AG10803 (cell line): ENCODE data around the gene ZNF827.

Experiments
- DNase-seq: peaks from one replicate; pipeline ENCODE4 v3.0.0; 2010; ENCODE audit warnings: low read depth
- H3K4me3 ChIP-seq: 2 replicates; pipeline ENCODE4 v1.5.1; 2011; ENCODE audit warnings: mild to moderate bottlenecking, low read length, control low read depth
- TF ChIP-seq, protein P1 (sequence below): conservative IDR thresholded peaks from 2 replicates; pipeline ENCODE4 v1.5.1; 2011; ENCODE audit warnings: mild to moderate bottlenecking, low read length, control low read depth, inconsistent platforms

ZNF827 gene

DNA sequence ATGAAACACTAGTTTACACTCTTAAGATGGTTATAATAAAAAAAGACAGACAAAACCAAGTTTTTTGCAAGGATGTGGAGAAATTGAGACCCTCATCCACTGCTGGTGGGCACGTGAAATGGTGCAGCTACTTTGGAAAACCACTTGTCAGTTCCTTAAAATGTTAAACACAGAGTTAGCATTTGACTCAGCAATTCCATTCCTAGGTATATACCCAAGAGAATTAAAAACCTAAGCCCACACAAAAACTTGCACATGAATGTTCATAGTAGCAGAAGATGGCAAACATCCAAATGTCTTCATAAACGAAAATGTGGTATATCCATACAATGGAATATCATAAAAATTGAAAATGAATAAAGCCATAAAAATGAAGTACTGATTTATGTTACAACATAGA is 75.4 kb downstream of the ZNF827 start:
- TF ChIP-seq, protein P1, sequence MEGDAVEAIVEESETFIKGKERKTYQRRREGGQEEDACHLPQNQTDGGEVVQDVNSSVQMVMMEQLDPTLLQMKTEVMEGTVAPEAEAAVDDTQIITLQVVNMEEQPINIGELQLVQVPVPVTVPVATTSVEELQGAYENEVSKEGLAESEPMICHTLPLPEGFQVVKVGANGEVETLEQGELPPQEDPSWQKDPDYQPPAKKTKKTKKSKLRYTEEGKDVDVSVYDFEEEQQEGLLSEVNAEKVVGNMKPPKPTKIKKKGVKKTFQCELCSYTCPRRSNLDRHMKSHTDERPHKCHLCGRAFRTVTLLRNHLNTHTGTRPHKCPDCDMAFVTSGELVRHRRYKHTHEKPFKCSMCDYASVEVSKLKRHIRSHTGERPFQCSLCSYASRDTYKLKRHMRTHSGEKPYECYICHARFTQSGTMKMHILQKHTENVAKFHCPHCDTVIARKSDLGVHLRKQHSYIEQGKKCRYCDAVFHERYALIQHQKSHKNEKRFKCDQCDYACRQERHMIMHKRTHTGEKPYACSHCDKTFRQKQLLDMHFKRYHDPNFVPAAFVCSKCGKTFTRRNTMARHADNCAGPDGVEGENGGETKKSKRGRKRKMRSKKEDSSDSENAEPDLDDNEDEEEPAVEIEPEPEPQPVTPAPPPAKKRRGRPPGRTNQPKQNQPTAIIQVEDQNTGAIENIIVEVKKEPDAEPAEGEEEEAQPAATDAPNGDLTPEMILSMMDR = no peak
- no peak overlapping the region for H3K4me3 ChIP-seq
- no peak for DNase-seq

- DNase-seq = peak; percentile 52
- TF ChIP-seq, protein P1 = no peak
- H3K4me3 ChIP-seq = no peak overlapping the region
Observed at GRCh38 chr4:145861336-145862318, 77.0 kb downstream of the ZNF827 start.

DNA sequence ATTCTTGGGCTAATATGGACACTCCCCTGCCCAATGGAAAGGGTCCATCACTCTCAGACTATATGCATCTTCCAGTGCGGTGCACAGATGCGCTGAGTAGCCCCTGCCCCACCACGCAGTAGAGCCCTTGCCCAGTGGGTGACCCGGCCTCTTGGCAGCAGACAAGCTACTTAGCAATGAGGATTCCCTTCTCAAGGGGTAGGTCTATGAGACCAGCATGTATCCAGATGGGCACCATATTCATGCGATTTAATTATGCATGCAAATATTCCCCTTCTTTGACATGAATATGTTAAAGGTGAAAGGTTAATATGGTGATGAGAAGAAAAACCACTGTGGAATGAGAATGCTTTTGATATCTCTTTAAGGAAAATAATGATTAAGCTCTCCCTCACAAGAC is 77.7 kb downstream of the ZNF827 start:
- TF ChIP-seq, protein P1 = no peak
- H3K4me3 ChIP-seq = no peak overlapping the region
- no peak for DNase-seq

- no peak for DNase-seq
- no peak overlapping the region for H3K4me3 ChIP-seq
- TF ChIP-seq, protein P1 = no peak
Observed at GRCh38 chr4:145860446-145860845, 78.2 kb downstream of the ZNF827 start.

DNA sequence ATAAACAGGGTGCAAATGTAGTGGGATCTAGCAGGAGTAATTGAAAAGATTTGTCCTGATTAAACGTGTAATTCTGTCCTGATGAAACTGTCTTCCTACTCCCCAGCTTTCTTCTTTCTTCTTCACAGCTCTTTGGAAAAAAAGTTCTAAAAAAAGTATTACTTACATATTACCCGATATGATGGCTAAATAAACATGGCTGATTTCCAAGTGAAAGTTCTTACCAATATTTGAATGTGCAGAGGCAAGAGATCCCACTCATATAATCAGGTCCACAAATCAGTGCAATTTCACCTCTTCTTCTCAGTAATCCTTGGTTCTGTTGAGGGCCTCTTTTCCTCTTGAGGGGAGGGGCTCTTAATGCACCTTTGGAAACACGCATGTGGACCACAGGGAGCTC is 78.7 kb downstream of the ZNF827 start:
- TF ChIP-seq, protein P1 = no peak
- no peak overlapping the region for H3K4me3 ChIP-seq
- no peak for DNase-seq

DNA sequence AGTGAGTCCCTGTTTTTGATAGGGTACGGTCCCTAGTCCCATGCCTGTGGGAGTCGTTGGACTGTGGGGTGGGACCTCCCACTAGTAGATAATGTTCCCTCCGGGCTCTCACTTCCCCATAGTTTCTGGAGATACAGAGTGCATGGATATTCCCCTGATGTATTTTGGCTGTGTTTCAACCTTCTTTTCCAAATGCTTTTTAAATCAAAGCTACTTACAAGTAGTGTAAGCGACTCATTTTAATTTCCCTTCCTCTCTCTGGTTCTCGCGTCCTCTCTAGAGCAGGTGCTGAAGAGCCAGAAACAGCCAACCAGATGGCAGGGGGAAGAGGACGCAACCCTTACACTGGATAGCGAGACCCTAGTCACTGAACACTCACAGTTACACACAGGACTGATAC is 79.2 kb downstream of the ZNF827 start:
- H3K4me3 ChIP-seq = no peak overlapping the region
- TF ChIP-seq, protein P1 = no peak
- no peak for DNase-seq
